Mucosa of gallbladder (tissue), 1 donor: Measurements from ENCODE around the gene CGNL1. TPM values are rescaled to one million over a fixed set of nuclear protein-coding genes. Genes with fewer than 3 reads are reported as not detected.

Experiments used
- DNase-seq: peaks from one replicate; pipeline ENCODE4 v3.0.0-alpha.2; 2020; ENCODE audit warnings: low spot score
- total RNA-seq: library from RNA; stranded (reverse); gene quantifications from one replicate; pipeline ENCODE4 v1.2.1, GENCODE V29; 2021
- donor health status: DM: no; HTN: no; CAD: no.

CGNL1 gene
- total RNA-seq, 1 donor from 2014 or later, result 7.9 TPM

- DNase-seq, result no peak
Measured at GRCh38 chr15:57597431-57597830, 221.1 kb downstream of the CGNL1 start.

- DNase-seq, result no peak
Measured at GRCh38 chr15:57598346-57598745, 222.0 kb downstream of the CGNL1 start.

- no peak for DNase-seq
Measured at GRCh38 chr15:57599296-57599810, 223.0 kb downstream of the CGNL1 start.

- DNase-seq, result no peak
Measured at GRCh38 chr15:57600197-57600596, 223.9 kb downstream of the CGNL1 start.

Other genes with a start within 250 kb of the CGNL1 start
- gene MYZAP, start 215.4 kb downstream of the CGNL1 start, total RNA-seq, result 8.2 TPM